OCI-LY1 (cell line): ENCODE data around the gene RBM28.

Source experiments
- H2AFZ ChIP-seq: fragments of 200-600 bp; sonication (generic), shearing (Covaris generic); 2 replicates; pipeline ENCODE4 v1.6.0; 2014; ENCODE audit warnings: antibody characterized with exemption, mild to moderate bottlenecking, low read length
- H3F3A ChIP-seq: fragments of 200-600 bp; sonication (generic), shearing (Covaris generic); 2 replicates; pipeline ENCODE4 v1.6.0; 2014; ENCODE audit warnings: mild to moderate bottlenecking, antibody characterized with exemption, low read length, moderate library complexity; ENCODE audit not compliant: insufficient read depth
- H3K27ac ChIP-seq: fragments of 200-600 bp; sonication (generic); 2 replicates; pipeline ENCODE4 v1.5.1; 2014; ENCODE audit warnings: low read length, mixed run types, mild to moderate bottlenecking, low read depth; ENCODE audit not compliant: poor library complexity, severe bottlenecking
- H3K27me3 ChIP-seq: fragments of 200-600 bp; sonication (generic); 2 replicates; pipeline ENCODE4 v1.6.0; 2014; ENCODE audit warnings: antibody characterized with exemption, mild to moderate bottlenecking, low read length, moderate library complexity; ENCODE audit not compliant: insufficient read depth
- H3K36me3 ChIP-seq: fragments of 200-600 bp; sonication (generic); 2 replicates; pipeline ENCODE4 v1.6.1; 2014; ENCODE audit warnings: mild to moderate bottlenecking, antibody characterized with exemption, low read length, moderate library complexity, mixed read lengths; ENCODE audit not compliant: insufficient read depth
- H3K4me1 ChIP-seq: fragments of 200-600 bp; sonication (generic); 2 replicates; pipeline ENCODE4 v1.5.1; 2014; ENCODE audit warnings: mild to moderate bottlenecking, low read length, moderate library complexity; ENCODE audit not compliant: insufficient read depth, severe bottlenecking
- H3K4me2 ChIP-seq: fragments of 200-600 bp; sonication (generic), shearing (Covaris generic); 2 replicates; pipeline ENCODE4 v1.6.1; 2014; ENCODE audit warnings: low read length
- H3K4me3 ChIP-seq: fragments of 200-600 bp; sonication (generic); 2 replicates; pipeline ENCODE4 v1.5.1; 2014; ENCODE audit warnings: low read length, low read depth, mild to moderate bottlenecking, mixed read lengths; ENCODE audit not compliant: poor library complexity, severe bottlenecking
- H3K79me2 ChIP-seq: fragments of 200-600 bp; shearing (Covaris generic); 2 replicates; pipeline ENCODE4 v1.6.1; 2016; ENCODE audit warnings: mixed run types, low read length, mixed read lengths; ENCODE audit not compliant: insufficient read depth
- H3K9ac ChIP-seq: fragments of 200-600 bp; sonication (generic), shearing (Covaris generic); 2 replicates; pipeline ENCODE4 v1.6.1; 2014; ENCODE audit warnings: mild to moderate bottlenecking, low read length, mixed read lengths
- H3K9me2 ChIP-seq: fragments of 200-600 bp; sonication (generic), shearing (Covaris generic); 2 replicates; pipeline ENCODE4 v1.6.1; 2014; ENCODE audit warnings: low read depth, mild to moderate bottlenecking, low read length, mixed read lengths
- H3K9me3 ChIP-seq: fragments of 200-600 bp; shearing (Covaris generic); 2 replicates; pipeline ENCODE4 v1.6.1; 2014; ENCODE audit warnings: low read length, mixed read lengths
- H4K20me1 ChIP-seq: fragments of 200-600 bp; sonication (generic), shearing (Covaris generic); 2 replicates; pipeline ENCODE4 v1.6.0; 2016; ENCODE audit warnings: mild to moderate bottlenecking, low read length; ENCODE audit not compliant: insufficient read depth
- EZH2 ChIP-seq: fragments of 200-600 bp; sonication (generic), shearing (Covaris generic); IDR thresholded peaks from 2 replicates; pipeline ENCODE4 v1.8.0; 2017; ENCODE audit warnings: borderline replicate concordance, mixed run types, mild to moderate bottlenecking, antibody characterized with exemption, low read length, moderate library complexity, mixed read lengths
- TF ChIP-seq, protein P1 (sequence below): fragments of 200-600 bp; sonication (generic), shearing (Covaris generic); IDR thresholded peaks from 2 replicates; pipeline ENCODE4 v1.5.1; 2017; ENCODE audit warnings: mild to moderate bottlenecking, antibody characterized with exemption, low read length, moderate library complexity, mixed read lengths

The RBM28 gene

DNA sequence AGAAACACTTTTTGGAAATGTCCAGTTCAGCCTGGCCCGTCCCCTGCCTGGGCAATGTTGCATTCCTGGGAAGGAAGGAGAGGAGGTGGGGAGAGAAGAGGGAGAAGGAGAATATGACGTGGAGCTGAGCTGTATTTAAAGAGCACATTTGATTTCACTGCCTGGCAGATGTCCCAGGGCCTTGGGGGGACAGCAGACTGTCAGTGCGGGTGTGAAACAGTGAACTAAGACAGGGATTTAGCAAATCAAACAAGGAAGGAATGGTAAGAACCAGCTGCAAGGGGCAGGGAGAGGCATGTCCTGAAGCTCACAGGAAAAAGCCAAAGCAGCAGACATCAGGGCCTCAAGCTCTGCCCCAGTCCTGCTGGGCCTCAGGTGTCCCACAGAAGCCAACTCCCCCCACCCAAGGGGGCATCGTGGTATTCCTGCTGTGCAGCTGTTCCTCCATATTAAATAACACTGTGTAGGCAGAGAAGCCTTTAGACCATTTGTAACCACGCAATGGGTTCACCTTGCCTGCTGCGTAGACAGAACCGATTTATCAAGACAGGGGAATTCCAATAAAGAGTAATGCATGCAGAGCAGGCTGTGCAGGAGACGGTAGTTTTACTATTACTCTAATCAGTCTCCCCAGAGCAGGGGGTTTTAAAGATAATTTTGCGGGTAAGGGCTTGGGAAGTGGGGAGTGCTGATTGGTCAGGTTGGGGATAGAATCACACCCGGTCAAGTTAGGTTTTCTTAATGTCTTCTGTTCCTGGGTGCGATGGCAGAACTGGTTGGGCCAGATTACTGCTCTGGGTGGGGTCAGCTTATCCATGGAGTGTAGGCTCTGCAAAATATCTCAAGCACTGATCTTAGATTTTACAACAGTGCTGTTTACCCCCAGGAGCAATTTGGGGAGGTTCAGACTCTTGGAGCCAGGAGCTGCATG, 84.3 kb downstream of the RBM28 start:
- Histone ChIP-seq H3K79me2 (no peaks in the 10 kb centered on the region), H3K4me1 (no peaks in the 10 kb centered on the region), H3K4me3 (no peak overlapping the region), H3K27ac (no peak overlapping the region), H3K9me2 (no peaks in the 10 kb centered on the region), H4K20me1 (no peaks in the 10 kb centered on the region), H3K36me3 (no peaks in the 10 kb centered on the region), H3K9me3 (no peaks in the 10 kb centered on the region), H3K27me3 (peaks cover 13% of the 10 kb centered on the region; the same call in 1 of the 2 replicates), H3K9ac (no peak overlapping the region), H2AFZ (no peak overlapping the region), H3K4me2 (no peak overlapping the region), H3F3A (no peaks in the 10 kb centered on the region)
- TF ChIP-seq, protein P1, sequence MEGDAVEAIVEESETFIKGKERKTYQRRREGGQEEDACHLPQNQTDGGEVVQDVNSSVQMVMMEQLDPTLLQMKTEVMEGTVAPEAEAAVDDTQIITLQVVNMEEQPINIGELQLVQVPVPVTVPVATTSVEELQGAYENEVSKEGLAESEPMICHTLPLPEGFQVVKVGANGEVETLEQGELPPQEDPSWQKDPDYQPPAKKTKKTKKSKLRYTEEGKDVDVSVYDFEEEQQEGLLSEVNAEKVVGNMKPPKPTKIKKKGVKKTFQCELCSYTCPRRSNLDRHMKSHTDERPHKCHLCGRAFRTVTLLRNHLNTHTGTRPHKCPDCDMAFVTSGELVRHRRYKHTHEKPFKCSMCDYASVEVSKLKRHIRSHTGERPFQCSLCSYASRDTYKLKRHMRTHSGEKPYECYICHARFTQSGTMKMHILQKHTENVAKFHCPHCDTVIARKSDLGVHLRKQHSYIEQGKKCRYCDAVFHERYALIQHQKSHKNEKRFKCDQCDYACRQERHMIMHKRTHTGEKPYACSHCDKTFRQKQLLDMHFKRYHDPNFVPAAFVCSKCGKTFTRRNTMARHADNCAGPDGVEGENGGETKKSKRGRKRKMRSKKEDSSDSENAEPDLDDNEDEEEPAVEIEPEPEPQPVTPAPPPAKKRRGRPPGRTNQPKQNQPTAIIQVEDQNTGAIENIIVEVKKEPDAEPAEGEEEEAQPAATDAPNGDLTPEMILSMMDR = no peak
- TF ChIP-seq EZH2 = no peak

DNA sequence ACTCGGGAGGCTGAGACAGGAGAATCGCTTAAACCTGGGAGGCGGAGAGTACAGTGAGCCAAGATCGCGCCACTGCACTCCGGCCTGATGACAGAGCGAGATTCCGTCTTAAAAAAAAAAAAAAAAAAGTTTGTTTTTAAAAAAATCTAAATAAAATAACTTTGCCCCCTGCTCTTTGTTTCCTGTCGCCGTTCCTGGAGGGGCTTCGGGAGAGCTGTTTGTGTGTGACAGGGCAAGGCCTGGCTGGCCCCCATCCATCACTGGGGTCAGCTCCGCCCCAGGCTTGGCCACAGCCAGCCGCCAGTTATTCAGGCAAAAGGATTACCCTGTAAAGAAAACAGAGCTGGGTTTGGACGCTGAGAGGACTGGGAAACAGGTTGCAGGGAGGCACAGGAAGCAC, 86.2 kb downstream of the RBM28 start:
- Histone ChIP-seq H3K4me3 (no peak overlapping the region), H3K9me2 (no peaks in the 10 kb centered on the region), H3K4me2 (no peak overlapping the region), H4K20me1 (no peaks in the 10 kb centered on the region), H3K36me3 (no peaks in the 10 kb centered on the region), H3K79me2 (no peaks in the 10 kb centered on the region), H3K4me1 (no peaks in the 10 kb centered on the region), H3K27me3 (peaks cover 22% of the 10 kb centered on the region; the same call in 1 of the 2 replicates), H3K9me3 (peaks cover 2% of the 10 kb centered on the region; the same call in 1 of the 2 replicates), H3K27ac (no peak overlapping the region), H3K9ac (no peak overlapping the region), H3F3A (no peaks in the 10 kb centered on the region), H2AFZ (no peak overlapping the region)
- TF ChIP-seq EZH2 = no peak
- TF ChIP-seq, protein P1 = no peak

DNA sequence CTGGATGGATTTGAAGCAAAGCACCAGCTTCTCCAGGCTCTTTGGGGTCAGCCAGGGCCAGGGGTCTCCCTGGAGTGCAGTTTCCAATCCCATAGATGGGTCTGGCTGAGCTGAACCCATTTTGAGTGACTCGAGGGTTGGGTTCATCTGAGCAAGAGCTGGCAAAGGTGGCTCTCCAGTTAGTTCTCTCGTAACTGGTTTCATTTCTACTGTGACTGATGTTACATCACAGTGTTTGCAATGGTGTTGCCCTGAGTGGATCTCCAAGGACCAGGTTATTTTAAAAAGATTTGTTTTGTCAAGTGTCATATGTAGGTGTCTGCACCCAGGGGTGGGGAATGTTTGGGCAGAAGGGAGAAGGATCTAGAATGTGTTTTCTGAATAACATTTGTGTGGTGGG, 88.4 kb downstream of the RBM28 start:
- Histone ChIP-seq H4K20me1 (no peaks in the 10 kb centered on the region), H3K4me3 (no peak overlapping the region), H3K36me3 (no peaks in the 10 kb centered on the region), H3K9me2 (no peaks in the 10 kb centered on the region), H3K27ac (no peak overlapping the region), H3K79me2 (no peaks in the 10 kb centered on the region), H2AFZ (no peak overlapping the region), H3K4me2 (no peak overlapping the region), H3K4me1 (no peaks in the 10 kb centered on the region), H3F3A (no peaks in the 10 kb centered on the region), H3K9me3 (peaks cover 2% of the 10 kb centered on the region; the same call in 1 of the 2 replicates), H3K27me3 (peaks cover 27% of the 10 kb centered on the region; the same call in 1 of the 2 replicates), H3K9ac (no peak overlapping the region)
- TF ChIP-seq EZH2 = no peak
- TF ChIP-seq, protein P1 = no peak
